Endothelial cell of umbilical vein (primary cell): Measurements from ENCODE around the gene TMEM51. TPM values are rescaled to one million over a fixed set of nuclear protein-coding genes. Genes with fewer than 3 reads are reported as not detected.

ENCODE experiments used
- BruUV-seq: library from RNA; stranded (reverse); fragments of 400-500 nt; replicated peaks from 2 replicates; lab custom pipeline; 2021; lab: Mats Ljungman, UMichigan
- CTCF ChIA-PET: fragments of 300-600, 350-600 bp; sonication (Branson Sonifier 250); formaldehyde crosslinking; loops from one replicate; lab custom pipeline; 2021; ENCODE audit warnings: antibody characterized with exemption, inconsistent platforms; lab: Charles Lee
- POLR2A ChIA-PET: fragments of 300-600, 350-600 bp; sonication (Branson Sonifier 250); formaldehyde crosslinking; loops from one replicate; lab custom pipeline; 2021; ENCODE audit warnings: antibody characterized with exemption, inconsistent platforms; lab: Charles Lee
- DNase-seq: peaks from one replicate; pipeline ENCODE4 v3.0.0-alpha.2; 2011; ENCODE audit warnings: low read depth, low spot score
- FAIRE-seq: peaks from 2 replicates; lab custom pipeline; 2011; peaks lifted over from hg19 to GRCh38; lab: Jason Lieb, UNC
- H2AFZ ChIP-seq: 2 replicates; pipeline ENCODE4 v1.6.0; 2012; ENCODE audit warnings: low read depth, low read length, control low read depth, inconsistent platforms
- H3K27ac ChIP-seq: 2 replicates; pipeline ENCODE4 v1.5.1; 2011; ENCODE audit warnings: low read depth, mild to moderate bottlenecking, control low read depth, low read length, moderate library complexity; ENCODE audit not compliant: insufficient read depth
- H3K27me3 ChIP-seq, 2 experiments: 2 replicates each; pipeline versions ENCODE4 v1.6.0 to v1.6.1; 2011; ENCODE audit warnings: low read length in 2 of 2, mixed read lengths in 1 of 2; ENCODE audit not compliant: control insufficient read depth in 2 of 2, insufficient read depth in 2 of 2
- H3K36me3 ChIP-seq, 2 experiments: 2 replicates in 1 of 2; 3 replicates in 1 of 2; pipeline ENCODE4 v1.5.1; 2011; ENCODE audit warnings: low read length in 2 of 2, mild to moderate bottlenecking in 1 of 2, moderate library complexity in 1 of 2; ENCODE audit not compliant: control insufficient read depth in 2 of 2, insufficient read depth in 2 of 2; ENCODE audit errors: extremely low read depth in 1 of 2
- H3K4me1 ChIP-seq: 3 replicates; pipeline ENCODE4 v1.5.1; 2011; ENCODE audit warnings: mild to moderate bottlenecking, low read length; ENCODE audit not compliant: control insufficient read depth, insufficient read depth; ENCODE audit errors: extremely low read depth
- H3K4me2 ChIP-seq: 2 replicates; pipeline ENCODE4 v1.6.1; 2011; ENCODE audit warnings: low read length, control low read depth, mixed read lengths; ENCODE audit not compliant: insufficient read depth
- H3K4me3 ChIP-seq, 3 experiments: fragments of 200-600 bp in 1 of 3; sonication (generic), shearing (Covaris generic) in 1 of 3; replicated peaks in 1 of 3; 2 replicates each; pipeline ENCODE4 v1.5.1; 2011 to 2016; ENCODE audit warnings: control low read depth in 3 of 3, low read length in 3 of 3, mild to moderate bottlenecking in 2 of 3, inconsistent platforms in 1 of 3, low read depth in 1 of 3, moderate library complexity in 1 of 3; ENCODE audit not compliant: insufficient read depth in 1 of 3
- H3K79me2 ChIP-seq: 2 replicates; pipeline ENCODE4 v1.6.0; 2012; ENCODE audit warnings: low read length, inconsistent platforms; ENCODE audit not compliant: control insufficient read depth, insufficient read depth
- H3K9ac ChIP-seq: replicated peaks from 2 replicates; pipeline ENCODE3; 2011; ENCODE audit warnings: low read length, control low read depth; ENCODE audit not compliant: insufficient read depth; ENCODE audit errors: extremely low read depth
- H3K9me1 ChIP-seq: replicated peaks from 3 replicates; pipeline ENCODE4 v1.6.0; 2011; ENCODE audit warnings: mild to moderate bottlenecking, low read length; ENCODE audit not compliant: control insufficient read depth, insufficient read depth; ENCODE audit errors: extremely low read depth
- H3K9me3 ChIP-seq: replicated peaks from 2 replicates; pipeline ENCODE4 v1.5.1; 2012; ENCODE audit warnings: low read length, inconsistent platforms; ENCODE audit not compliant: control insufficient read depth, insufficient read depth
- H4K20me1 ChIP-seq: replicated peaks from 2 replicates; pipeline ENCODE3; 2011; ENCODE audit warnings: mild to moderate bottlenecking, low read length; ENCODE audit not compliant: control insufficient read depth, insufficient read depth; ENCODE audit errors: extremely low read depth
- CTCF ChIP-seq, 2 donors: IDR thresholded peaks; 1 replicate in 1 of 2; 2 replicates in 1 of 2; pipeline ENCODE4 v1.5.1; 2011; ENCODE audit warnings: low read length in 2 of 2, mild to moderate bottlenecking in 2 of 2, moderate library complexity in 2 of 2, control low read depth in 1 of 2, inconsistent platforms in 1 of 2, low read depth in 1 of 2; ENCODE audit not compliant: insufficient read depth in 1 of 2; ENCODE audit errors: extremely low read depth in 1 of 2
- EZH2 ChIP-seq: IDR thresholded peaks from 2 replicates; pipeline ENCODE4 v1.6.1; 2012; ENCODE audit warnings: borderline replicate concordance, low read depth, mild to moderate bottlenecking, moderate library complexity, low read length, inconsistent platforms; ENCODE audit not compliant: severe bottlenecking
- FOS ChIP-seq: IDR thresholded peaks from 2 replicates; pipeline ENCODE4 v1.6.1; 2011; ENCODE audit warnings: mild to moderate bottlenecking, low read length, moderate library complexity, borderline replicate concordance; ENCODE audit not compliant: insufficient read depth
- GATA2 ChIP-seq: IDR thresholded peaks from 2 replicates; pipeline ENCODE4 v1.7.0; 2011; ENCODE audit warnings: low read depth, mild to moderate bottlenecking, moderate library complexity, mixed read lengths, low read length; ENCODE audit not compliant: insufficient read length, insufficient read depth
- JUN ChIP-seq: IDR thresholded peaks from 2 replicates; pipeline ENCODE4 v1.6.1; 2011; ENCODE audit warnings: borderline replicate concordance, low read depth; ENCODE audit not compliant: insufficient read length, insufficient read depth
- MAX ChIP-seq: IDR thresholded peaks from 2 replicates; pipeline ENCODE4 v1.6.1; 2011; ENCODE audit not compliant: insufficient read depth, insufficient read length
- MYC ChIP-seq: IDR thresholded peaks from one replicate; pipeline ENCODE4 v1.6.1; 2011; ENCODE audit warnings: mild to moderate bottlenecking, low read depth, low read length
- POLR2A ChIP-seq: IDR thresholded peaks from 2 replicates; pipeline ENCODE4 v1.6.1; 2012; ENCODE audit warnings: low read depth, mild to moderate bottlenecking, control low read depth, low read length
- POLR2AphosphoS5 ChIP-seq: IDR thresholded peaks from 2 replicates; pipeline ENCODE4 v1.6.1; 2012; ENCODE audit warnings: low read depth, mild to moderate bottlenecking, control low read depth, low read length, moderate library complexity; ENCODE audit not compliant: insufficient read depth
- dilution Hi-C: fragments of 300-500 bp; cut with MboI; formaldehyde crosslinking; loops from one replicate; pipeline ENCODE4 v1.15.0; 2019; ENCODE audit warnings: low sequenced_read_pairs; ENCODE audit not compliant: extremely low pct_ligation_motif_present
- intact Hi-C: fragments of 100-400 bp; cut with micrococcal nuclease; formaldehyde crosslinking; loops from one replicate; pipeline ENCODE4 v1.10.0; 2022
- polyA plus RNA-seq, 4 experiments: library from polyadenylated mRNA; depleted of rRNA in 3 of 4; stranded (reverse) in 3 of 4; unstranded in 1 of 4; fragments of >200 nt; gene quantifications; 2 replicates each; pipeline versions ENCODE4 v1.2.1 to v1.2.3, GENCODE V29; 2011 to 2012; ENCODE audit warnings: missing spikeins in 1 of 4
- total RNA-seq: library from RNA; stranded (reverse); gene quantifications from 2 replicates; pipeline ENCODE4 v1.2.3, GENCODE V29; 2021

Gene TMEM51
- total and polyA plus RNA-seq, 2 donors (not counting 3 experiments of a cell fraction or from before 2014, with no cell fraction given): 13.7 to 13.9 TPM

- dilution Hi-C loops (no loop called here), intact Hi-C loops (no loop called here)
- H3K4me2 ChIP-seq: no peak overlapping the region
- H3K9ac ChIP-seq: no peak overlapping the region
- H3K27me3 ChIP-seq: no peaks in the 10 kb centered on the region
- no peak for TF ChIP-seq MYC
- TF ChIP-seq GATA2: no peak
- no peak for TF ChIP-seq CTCF (IDR thresholded peaks at IDR 0.05; ENCODE audit: extremely low read depth in 1 of 2, insufficient read depth in 1 of 2, low read depth in 1 of 2, low read length in 2 of 2)
- no peak for TF ChIP-seq FOS
- no peak for TF ChIP-seq POLR2AphosphoS5
- TF ChIP-seq POLR2A: no peak
- TF ChIP-seq MAX: no peak
- no peak for TF ChIP-seq EZH2
- TF ChIP-seq JUN: no peak
- H2AFZ ChIP-seq: no peak overlapping the region
- no peak for DNase-seq
- no peak for FAIRE-seq
- H3K4me3 ChIP-seq: no peak overlapping the region
- BruUV-seq: no TSS peak
- no peaks in the 10 kb centered on the region for H4K20me1 ChIP-seq
- H3K4me1 ChIP-seq: peaks cover 14% of the 10 kb centered on the region
- ChIA-PET POLR2A (no interaction called here), CTCF (interaction anchor here (0.6 kb wide), 1 partner anchor 16 kb away, joined by 4 read pairs; no protein-coding TSS in a partner anchor)
- H3K9me1 ChIP-seq: no peaks in the 10 kb centered on the region
- H3K9me3 ChIP-seq: no peaks in the 10 kb centered on the region
- H3K27ac ChIP-seq: no peak overlapping the region
- H3K79me2 ChIP-seq: no peaks in the 10 kb centered on the region
- H3K36me3 ChIP-seq: no peaks in the 10 kb centered on the region
Measured at GRCh38 chr1:15196807-15197530, 43.4 kb downstream of the TMEM51 start.
